NCI-H1105 treated with DMSO at 0.1 percent for 48 hours (cell line): ENCODE results near the gene AUTS2.

Experiments
- DNase-seq: peaks from one replicate; lab custom pipeline; 2025; lab: John Stamatoyannopoulos, UW

Gene AUTS2

GRCh38 chr7:70419526-70420380 lies 821.5 kb downstream of the AUTS2 start:
- DNase-seq, result no peak

GRCh38 chr7:70420381-70420662 lies 822.0 kb downstream of the AUTS2 start:
- DNase-seq, result no peak

- DNase-seq, result no peak
Measured at GRCh38 chr7:70421319-70421718, 823.0 kb downstream of the AUTS2 start.

- DNase-seq, result no peak
Measured at GRCh38 chr7:70426249-70426880, 828.1 kb downstream of the AUTS2 start.

- DNase-seq, result peak; percentile 68
Measured at GRCh38 chr7:70432567-70433001, 834.3 kb downstream of the AUTS2 start.

- DNase-seq, result no peak
Measured at GRCh38 chr7:70434376-70434775, 836.1 kb downstream of the AUTS2 start.

- no peak for DNase-seq
Measured at GRCh38 chr7:70434821-70435220, 836.5 kb downstream of the AUTS2 start.

- no peak for DNase-seq
Measured at GRCh38 chr7:70435634-70436033, 837.4 kb downstream of the AUTS2 start.

- no peak for DNase-seq
Measured at GRCh38 chr7:70436790-70437350, 838.6 kb downstream of the AUTS2 start.

GRCh38 chr7:70439651-70440050 lies 841.4 kb downstream of the AUTS2 start:
- DNase-seq, result no peak

- no peak for DNase-seq
Measured at GRCh38 chr7:70446448-70447143, 848.3 kb downstream of the AUTS2 start.

- DNase-seq, result no peak
Measured at GRCh38 chr7:70448312-70448906, 850.1 kb downstream of the AUTS2 start.

GRCh38 chr7:70450731-70451130 lies 852.5 kb downstream of the AUTS2 start:
- no peak for DNase-seq

GRCh38 chr7:70455925-70456324 lies 857.6 kb downstream of the AUTS2 start:
- no peak for DNase-seq

GRCh38 chr7:70456719-70457118 lies 858.4 kb downstream of the AUTS2 start:
- no peak for DNase-seq

GRCh38 chr7:70457482-70457881 lies 859.2 kb downstream of the AUTS2 start:
- DNase-seq, result no peak

- DNase-seq, result peak; percentile 21
Measured at GRCh38 chr7:70457883-70458680, 859.8 kb downstream of the AUTS2 start.

- DNase-seq, result no peak
Measured at GRCh38 chr7:70458745-70459144, 860.5 kb downstream of the AUTS2 start.

GRCh38 chr7:70459546-70459945 lies 861.3 kb downstream of the AUTS2 start:
- no peak for DNase-seq

- no peak for DNase-seq
Measured at GRCh38 chr7:70460071-70460470, 861.8 kb downstream of the AUTS2 start.

GRCh38 chr7:70460562-70460961 lies 862.3 kb downstream of the AUTS2 start:
- DNase-seq, result no peak
